Heart left ventricle (tissue), 16 donors: ENCODE results near the gene L3MBTL1. TPM values are rescaled to one million over a fixed set of nuclear protein-coding genes. Genes with fewer than 3 reads are reported as not detected.

Experiments
- ATAC-seq, 4 donors: fragments of 200-7000 bp; cut with Tn5 transposase; one replicate each; pipeline ENCODE4 v1.9.1; 2020 to 2022; ENCODE audit warnings: moderate library complexity in 4 of 4, mild to moderate bottlenecking in 3 of 4, moderate number of reproducible peaks in 1 of 4
- DNase-seq, 5 donors: peaks; one replicate each; pipeline ENCODE4 v3.0.0-alpha.2; 2020
- H3K27ac ChIP-seq, 12 donors: fragments of 200-600 bp; sonication (generic) in 4 of 12; one replicate each; pipeline versions ENCODE4 v1.5.0 to v1.8.0; 2016 to 2022; ENCODE audit warnings: mild to moderate bottlenecking in 2 of 12
- H3K27me3 ChIP-seq, 9 donors: fragments of 200-600 bp; sonication (generic) in 2 of 9; one replicate each; pipeline versions ENCODE4 v1.5.1 to v1.8.0; 2016 to 2022; ENCODE audit warnings: mild to moderate bottlenecking in 3 of 9
- H3K36me3 ChIP-seq, 9 donors: fragments of 200-600 bp; sonication (generic) in 2 of 9; one replicate each; pipeline versions ENCODE4 v1.5.0 to v1.8.0; 2018 to 2022; ENCODE audit warnings: mild to moderate bottlenecking in 2 of 9
- H3K4me1 ChIP-seq, 12 donors: fragments of 200-600 bp; sonication (generic) in 4 of 12; one replicate each; pipeline versions ENCODE4 v1.5.0 to v1.8.0; 2016 to 2022; ENCODE audit warnings: mild to moderate bottlenecking in 3 of 12
- H3K4me3 ChIP-seq, 12 donors: fragments of 200-600 bp; sonication (generic) in 4 of 12; one replicate each; pipeline versions ENCODE4 v1.5.0 to v1.8.0; 2017 to 2022; ENCODE audit warnings: mild to moderate bottlenecking in 9 of 12, moderate library complexity in 4 of 12
- H3K9me3 ChIP-seq, 12 donors: fragments of 200-600 bp; sonication (generic) in 4 of 12; one replicate each; pipeline versions ENCODE4 v1.5.0 to v1.8.0; 2016 to 2022; ENCODE audit warnings: mild to moderate bottlenecking in 1 of 12
- CTCF ChIP-seq, 12 donors: fragments of 200-600 bp; sonication (generic) in 4 of 12; IDR thresholded peaks; one replicate each; pipeline versions ENCODE4 v1.5.0 to v1.8.0; 2018 to 2022; ENCODE audit warnings: antibody characterized with exemption in 12 of 12, mild to moderate bottlenecking in 5 of 12
- POLR2A ChIP-seq, 2 donors: fragments of 450-650 bp; IDR thresholded peaks; one replicate each; pipeline ENCODE4 v1.6.1; 2017; ENCODE audit warnings: antibody characterized with exemption in 2 of 2, mild to moderate bottlenecking in 2 of 2, moderate library complexity in 2 of 2
- WGBS, 4 donors: extraction: QIAGEN DNeasy Blood & Tissue Kit in 2 of 4; methylation state at CpG; one replicate each; pipeline versions ENCODE4 v1.1.5 to v1.1.7; 2013 to 2018; 5-methylcytosine and 5-hydroxymethylcytosine counted together
- intact Hi-C, 10 donors: fragments of 100-400 bp; cut with DNase I; formaldehyde crosslinking; loops; one replicate each; pipeline versions ENCODE4 v1.11.1 to v1.14.2; 2022
- polyA plus RNA-seq, 2 donors: library from polyadenylated mRNA; stranded (reverse); fragments of 200-250 nt; gene quantifications; one replicate each; pipeline ENCODE4 v1.2.3, GENCODE V29; 2013
- total RNA-seq, 9 donors: library from RNA; depleted of rRNA in 2 of 9; stranded (reverse); fragments of >200 nt in 2 of 9; fragmentation: NEBNext Ultra II Directional in 3 of 9; extraction: Animal tissue kit (Norgen Biotek cat#: 25700) in 3 of 9; gene quantifications; one replicate each; pipeline versions ENCODE4 v1.1.0 to v1.2.4, GENCODE V29; 2016 to 2023
- donor health status: ischemic (EF 13 %, LVEDD 7.1; RV severe dilation, severe dysfunction).
- donor health status: healthy with polysubstance abuse.
- donor health status: DM: no; HTN: yes; CAD: no.
- donor health status: DM: no; HTN: no; CAD: no.
- donor health status: ischemic (EF 25% LVEDD 6.9; RV normal size, moderate dysfunction).
- donor health status: ischemic (EF 25% LVEDD 5.7; RV mildly dilated, moderate dysfunction).
- donor health status: healthy.
- donor health status: DM: yes; HTN: yes; CAD: no.
- donor health status: ischemic (EF 35%, LVEDD 5.7; RV mildly dilated, moderate dysfunction).
- donor health status: nonischemic (EF 11% LVEDD 7.7; RV severe dilation, severe dysfunction).
- donor health status: DM: yes; HTN: yes; CAD: no.
- donor health status: PGD.
- donor health status: ischemic (EF 29% LVEDD 5.4; RV normal size, mild dysfunction).
- donor health status: nonischemic (EF 23%, LVEDD 6.1; RV moderate dilation, normal function).

L3MBTL1 gene
- total and polyA plus RNA-seq, 11 donors, result 1.3 to 6.9 (median 3.8) TPM

GRCh38 chr20:43568706-43569105 lies 61.2 kb downstream of the L3MBTL1 start:
- Histone ChIP-seq H3K4me1 (no peaks in the 10 kb centered on the region), H3K9me3 (no peaks in the 10 kb centered on the region), H3K27ac (no peak overlapping the region), H3K4me3 (no peak overlapping the region), H3K27me3 (no peaks in the 10 kb centered on the region), H3K36me3 (no peaks in the 10 kb centered on the region)
- intact Hi-C loops, result no loop called here
- TF ChIP-seq CTCF (IDR thresholded peaks at IDR 0.05) (no peak), POLR2A (IDR thresholded peaks at IDR 0.05) (no peak)
- WGBS, 4 donors, result 86 to 91% (median 90%) methylated on average over 4 of the region's 4 CpGs
- ATAC-seq (no peak), DNase-seq (no peak)

GRCh38 chr20:43569282-43569681 lies 61.8 kb downstream of the L3MBTL1 start:
- no peak for TF ChIP-seq POLR2A (IDR thresholded peaks at IDR 0.05)
- no peak for TF ChIP-seq CTCF (IDR thresholded peaks at IDR 0.05)
- 88 to 98% (median 92%) methylated on average over 10 of the region's 10 CpGs for WGBS, 4 donors

GRCh38 chr20:43570496-43570895 lies 63.0 kb downstream of the L3MBTL1 start:
- intact Hi-C loops, result no loop called here
- ATAC-seq, result no peak
- Histone ChIP-seq H3K36me3 (no peaks in the 10 kb centered on the region), H3K4me1 (no peaks in the 10 kb centered on the region), H3K9me3 (no peaks in the 10 kb centered on the region), H3K4me3 (no peak overlapping the region), H3K27me3 (no peaks in the 10 kb centered on the region), H3K27ac (no peak overlapping the region)
- 90 to 95% (median 92%) methylated on average over 7 to 10 of the region's 10 CpGs for WGBS, 4 donors
- DNase-seq, result no peak
- TF ChIP-seq CTCF (IDR thresholded peaks at IDR 0.05), result no peak
- TF ChIP-seq POLR2A (IDR thresholded peaks at IDR 0.05), result no peak

More at GRCh38 chr20:43569282-43569681, 61.8 kb downstream of the L3MBTL1 start:
- H3K4me1 ChIP-seq, result no peaks in the 10 kb centered on the region
- H3K27ac ChIP-seq, result no peak overlapping the region
- H3K27me3 ChIP-seq, result no peaks in the 10 kb centered on the region
- no peak overlapping the region for H3K4me3 ChIP-seq
- H3K9me3 ChIP-seq, result no peaks in the 10 kb centered on the region
- DNase-seq, result no peak
- no peak for ATAC-seq
- intact Hi-C loops, result no loop called here
- H3K36me3 ChIP-seq, result no peaks in the 10 kb centered on the region

- H3K36me3 ChIP-seq, result no peaks in the 10 kb centered on the region
- H3K27me3 ChIP-seq, result no peaks in the 10 kb centered on the region
- TF ChIP-seq POLR2A (IDR thresholded peaks at IDR 0.05) (no peak), CTCF (IDR thresholded peaks at IDR 0.05) (no peak)
- ATAC-seq (no peak), DNase-seq (no peak)
- H3K27ac ChIP-seq, result no peak overlapping the region
- no peak overlapping the region for H3K4me3 ChIP-seq
- H3K9me3 ChIP-seq, result no peaks in the 10 kb centered on the region
- H3K4me1 ChIP-seq, result no peaks in the 10 kb centered on the region
- 88 to 97% (median 91%) methylated on average over 3 of the region's 3 CpGs for WGBS, 4 donors
- intact Hi-C loops, result no loop called here
Measured at GRCh38 chr20:43571310-43571709, 63.8 kb downstream of the L3MBTL1 start.
